HG02981 (cell line): ENCODE results near the gene GGTLC2.
"Not testable (repeated sequence)": the region's sequence is repeated elsewhere in the genome, so short reads cannot be mapped to it uniquely, and the experiment has no call there.

Experiments used
- ATAC-seq: cut with Tn5 transposase; IDR thresholded peaks from one replicate; pipeline ENCODE4 v1.9.1; 2021; ENCODE audit warnings: mild to moderate bottlenecking, moderate library complexity; ENCODE audit not compliant: unreplicated experiment

Gene GGTLC2

DNA sequence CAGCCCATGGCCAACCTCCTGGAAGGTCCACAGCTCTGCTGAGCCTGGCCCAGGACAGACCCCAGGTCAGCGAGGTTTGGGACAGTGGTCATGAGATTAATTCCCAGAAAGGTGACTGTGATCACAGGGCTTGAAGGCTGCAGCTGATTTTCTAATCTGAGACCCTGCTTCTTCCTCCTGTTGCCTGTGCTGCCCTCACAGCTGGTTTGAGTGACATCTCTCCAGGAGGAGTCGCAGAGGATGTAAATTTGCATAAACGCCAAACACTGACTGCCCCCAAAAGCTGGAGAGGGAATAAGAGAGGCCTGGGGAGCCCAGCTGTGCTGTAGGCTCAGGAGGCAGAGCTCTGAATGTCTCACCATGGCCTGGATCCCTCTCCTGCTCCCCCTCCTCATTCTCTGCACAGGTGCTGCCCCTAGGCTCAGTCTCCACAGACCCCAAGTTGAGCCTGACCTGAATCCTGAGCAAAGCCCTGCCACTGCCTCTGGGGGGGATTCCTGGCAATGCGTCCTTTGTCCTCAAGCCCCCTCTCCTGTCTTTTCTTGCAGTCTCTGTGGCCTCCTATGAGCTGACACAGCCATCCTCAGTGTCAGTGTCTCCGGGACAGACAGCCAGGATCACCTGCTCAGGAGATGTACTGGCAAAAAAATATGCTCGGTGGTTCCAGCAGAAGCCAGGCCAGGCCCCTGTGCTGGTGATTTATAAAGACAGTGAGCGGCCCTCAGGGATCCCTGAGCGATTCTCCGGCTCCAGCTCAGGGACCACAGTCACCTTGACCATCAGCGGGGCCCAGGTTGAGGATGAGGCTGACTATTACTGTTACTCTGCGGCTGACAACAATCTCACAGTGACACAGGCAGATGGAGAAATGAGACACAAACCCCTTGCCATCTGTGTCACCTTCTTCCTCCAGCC is 23.8 kb downstream of the GGTLC2 start:
- no peak for ATAC-seq

DNA sequence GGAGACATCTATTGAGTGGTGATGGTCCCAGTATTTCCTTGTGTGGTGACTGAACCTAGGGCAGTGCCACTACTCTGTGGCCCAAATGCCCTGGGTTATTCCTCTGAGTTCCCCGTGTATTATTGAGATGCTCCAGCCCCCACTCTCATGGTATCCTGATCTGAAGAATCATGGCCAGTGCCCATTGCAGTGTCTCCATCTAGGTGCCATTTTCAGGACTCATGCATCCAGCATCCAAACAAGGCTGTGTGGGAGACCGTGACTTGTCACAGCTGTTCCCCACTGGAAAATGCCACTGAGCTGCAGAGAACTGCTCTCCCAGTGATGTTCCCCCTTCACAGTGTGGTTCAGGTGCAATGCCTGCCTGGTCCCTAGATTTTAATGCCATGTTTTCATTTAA is 24.7 kb downstream of the GGTLC2 start:
- ATAC-seq: no peak

DNA sequence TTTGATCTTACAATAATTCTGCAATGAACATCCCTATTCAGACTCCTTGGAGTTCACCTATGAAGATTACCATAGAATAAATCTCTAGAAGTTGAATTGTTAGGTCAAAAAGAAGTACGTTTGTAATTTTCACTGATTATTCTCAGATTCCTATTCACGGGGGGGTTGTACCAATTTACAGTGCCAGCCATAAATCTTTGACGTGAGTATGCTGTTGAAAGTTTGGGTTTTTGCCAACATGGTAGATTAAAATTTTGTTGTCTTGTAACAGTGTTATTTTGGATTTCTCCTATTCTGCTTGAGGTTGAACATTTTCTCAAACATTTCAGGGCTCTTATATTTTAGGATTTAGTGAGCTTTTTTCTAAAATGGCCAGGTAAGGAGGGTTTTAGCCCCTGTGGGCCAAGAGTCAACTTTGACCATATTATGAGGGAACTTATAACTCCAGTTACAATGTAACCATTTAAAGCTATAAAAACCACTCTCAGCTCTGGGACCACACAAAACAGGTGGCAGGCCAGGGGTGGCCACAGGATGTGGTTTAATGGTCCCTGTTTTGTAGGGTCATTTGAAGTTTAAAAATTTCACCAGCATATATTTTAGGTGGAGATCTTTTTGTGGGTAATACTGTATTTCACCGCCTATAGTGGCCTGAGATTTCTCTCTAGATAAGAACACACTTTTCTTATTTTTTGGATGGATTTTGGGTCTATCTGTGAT is 25.8 kb downstream of the GGTLC2 start:
- ATAC-seq: no peak

DNA sequence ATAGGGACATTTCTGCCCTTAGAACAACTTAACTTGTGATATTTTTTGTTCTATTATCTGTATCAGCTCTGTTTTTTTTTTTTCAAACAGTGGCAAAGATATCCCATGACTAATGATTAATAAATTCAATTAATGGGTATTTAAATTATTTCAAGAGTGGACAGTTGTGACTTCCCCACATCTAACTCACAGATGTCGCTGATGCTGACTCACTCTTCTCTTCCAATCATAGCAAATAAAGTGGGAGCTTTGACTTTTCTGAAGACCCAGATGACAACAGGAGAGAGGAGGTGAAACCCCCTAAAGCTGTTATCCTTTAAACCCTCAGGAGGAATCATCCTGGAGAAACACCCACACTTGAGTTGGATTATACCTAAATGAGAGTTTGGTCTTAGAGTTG is 27.1 kb downstream of the GGTLC2 start:
- ATAC-seq: no peak

DNA sequence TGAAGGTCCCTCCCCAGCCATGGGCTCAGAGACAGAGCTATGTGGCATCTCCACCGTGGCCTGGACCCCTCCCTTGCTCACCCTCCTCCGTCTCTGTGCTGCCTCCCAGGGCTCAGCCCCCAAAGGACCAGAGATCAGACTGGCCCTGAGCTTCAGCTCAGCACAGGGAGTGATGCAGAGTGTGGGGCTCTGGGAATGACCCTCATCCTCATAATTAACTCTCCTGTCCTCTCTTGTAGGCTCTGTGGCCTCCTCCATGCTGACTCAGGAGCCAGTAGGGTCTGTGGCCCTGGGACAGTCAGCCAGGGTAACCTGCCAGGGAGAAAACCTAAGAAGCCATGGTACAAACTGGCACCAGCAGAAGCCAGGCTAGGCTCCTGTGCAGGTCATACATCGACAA is 28.7 kb downstream of the GGTLC2 start:
- ATAC-seq: no peak

DNA sequence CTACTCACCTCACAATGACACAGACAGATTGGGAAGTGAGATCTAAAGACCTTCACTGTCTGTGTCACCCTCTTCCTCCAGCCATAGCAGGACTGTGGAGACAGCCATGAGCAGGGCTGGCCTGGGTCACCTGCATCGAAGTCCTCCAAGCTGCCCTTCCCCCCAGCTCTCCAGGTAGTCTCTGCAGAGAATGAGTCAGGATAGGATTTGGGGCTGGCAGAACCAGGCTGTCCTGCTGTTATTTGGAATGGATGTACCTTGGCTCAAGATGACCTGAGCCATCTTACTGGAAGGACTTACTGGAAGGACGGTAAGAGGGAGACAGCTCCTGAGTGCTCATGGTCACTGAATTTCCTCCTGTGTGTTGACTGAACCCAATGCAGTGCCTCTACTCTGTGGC is 29.2 kb downstream of the GGTLC2 start:
- no peak for ATAC-seq

DNA sequence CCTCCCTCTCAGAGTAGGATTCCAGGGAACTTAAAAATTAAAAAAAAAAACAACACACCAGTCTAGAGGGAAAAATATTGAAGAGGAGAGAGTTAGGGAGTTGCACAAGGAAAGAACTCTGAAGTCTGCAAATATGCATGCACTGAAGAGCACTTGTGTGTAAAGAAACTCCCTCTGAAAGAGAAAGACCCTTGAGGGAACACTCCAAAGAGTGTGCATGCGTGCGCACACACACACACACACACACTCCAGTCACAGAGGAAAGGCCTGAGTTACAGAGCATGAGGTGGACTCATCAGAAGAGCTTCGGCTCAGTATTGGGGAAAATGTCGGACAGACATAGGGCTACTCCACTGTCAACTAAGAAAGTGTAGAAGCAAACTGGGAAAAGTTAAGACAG is 30.1 kb downstream of the GGTLC2 start:
- ATAC-seq: no peak

DNA sequence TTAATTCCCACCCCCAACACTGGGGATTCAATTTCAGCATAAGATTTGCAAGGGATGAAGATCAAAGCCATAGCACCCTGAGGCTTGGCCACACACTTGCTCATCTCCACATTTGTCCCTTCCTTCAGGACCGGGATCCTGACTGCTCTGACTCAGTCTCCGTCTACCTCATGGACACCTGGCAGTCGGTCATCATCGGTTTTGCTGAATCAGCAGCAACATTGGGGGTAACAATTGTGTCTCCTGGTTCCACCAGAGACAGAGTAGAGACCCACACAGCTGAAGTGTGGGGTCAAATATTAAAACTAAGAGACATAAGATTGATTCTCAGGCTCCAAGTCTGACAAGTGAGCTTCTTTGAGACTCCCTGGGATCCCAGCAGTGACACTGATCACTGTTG is 34.6 kb downstream of the GGTLC2 start:
- ATAC-seq: no peak

DNA sequence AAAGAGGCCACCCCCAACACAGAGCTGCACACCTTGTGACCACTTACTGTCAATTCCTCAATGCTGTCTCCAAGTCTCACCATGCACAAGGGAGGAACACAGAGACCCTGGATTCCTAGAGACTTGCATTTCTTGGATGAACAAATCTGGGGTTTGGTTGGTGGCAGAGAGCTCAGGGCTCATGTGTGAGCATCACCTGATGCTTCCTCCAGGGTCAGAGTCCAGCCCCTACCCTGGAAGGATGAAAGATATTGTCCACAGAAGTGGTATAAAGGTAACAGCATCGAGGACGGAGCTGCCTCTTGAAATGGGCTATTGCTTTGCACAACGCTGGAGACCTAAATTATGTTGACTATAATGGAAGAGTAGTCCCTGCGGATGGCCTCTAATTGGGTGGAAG is 36.0 kb downstream of the GGTLC2 start:
- ATAC-seq: no peak

DNA sequence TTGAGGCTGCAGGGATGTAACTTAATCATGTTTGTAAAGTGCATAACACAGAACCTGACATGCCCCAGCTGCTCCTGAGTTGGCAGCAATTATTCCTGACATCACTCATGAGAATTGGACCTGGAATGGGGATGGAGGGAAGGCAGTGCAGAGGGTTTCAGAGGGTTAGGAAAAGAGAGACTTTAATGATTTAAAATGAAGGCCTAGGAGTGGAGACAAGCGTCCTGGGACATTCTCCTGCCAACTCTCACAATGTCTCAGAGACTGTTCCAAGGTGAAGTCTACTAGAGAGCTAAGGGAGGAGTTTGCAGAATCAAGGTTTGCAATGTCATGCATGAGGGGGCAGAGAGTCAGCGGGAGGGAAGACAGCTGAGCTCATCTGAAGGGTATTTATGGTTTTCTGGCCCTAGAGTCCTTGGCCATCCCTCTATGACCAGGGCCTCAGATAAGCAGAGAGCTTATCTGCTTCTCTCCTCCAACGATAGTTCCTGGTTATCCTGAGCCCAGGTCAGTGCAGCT is 36.9 kb downstream of the GGTLC2 start:
- no peak for ATAC-seq

DNA sequence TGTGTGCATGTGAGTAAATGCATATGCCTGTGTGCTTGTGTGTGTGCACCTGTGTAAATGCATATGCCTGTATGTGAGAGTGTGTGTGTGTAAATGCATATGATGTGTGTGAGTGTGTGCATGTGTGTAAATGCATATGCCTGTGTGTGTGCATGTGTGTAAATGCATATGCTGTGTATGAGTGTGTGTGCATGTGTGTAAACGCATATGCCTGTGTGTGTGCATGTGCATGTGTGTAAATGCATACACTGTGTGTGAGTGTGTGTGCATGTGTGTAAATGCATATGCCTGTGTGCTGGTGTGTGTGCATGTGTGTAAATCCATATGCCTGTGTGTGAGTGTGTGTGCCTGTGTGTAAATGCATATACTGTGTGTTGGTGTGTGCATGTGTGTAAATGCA is 37.8 kb downstream of the GGTLC2 start:
- ATAC-seq: no peak

DNA sequence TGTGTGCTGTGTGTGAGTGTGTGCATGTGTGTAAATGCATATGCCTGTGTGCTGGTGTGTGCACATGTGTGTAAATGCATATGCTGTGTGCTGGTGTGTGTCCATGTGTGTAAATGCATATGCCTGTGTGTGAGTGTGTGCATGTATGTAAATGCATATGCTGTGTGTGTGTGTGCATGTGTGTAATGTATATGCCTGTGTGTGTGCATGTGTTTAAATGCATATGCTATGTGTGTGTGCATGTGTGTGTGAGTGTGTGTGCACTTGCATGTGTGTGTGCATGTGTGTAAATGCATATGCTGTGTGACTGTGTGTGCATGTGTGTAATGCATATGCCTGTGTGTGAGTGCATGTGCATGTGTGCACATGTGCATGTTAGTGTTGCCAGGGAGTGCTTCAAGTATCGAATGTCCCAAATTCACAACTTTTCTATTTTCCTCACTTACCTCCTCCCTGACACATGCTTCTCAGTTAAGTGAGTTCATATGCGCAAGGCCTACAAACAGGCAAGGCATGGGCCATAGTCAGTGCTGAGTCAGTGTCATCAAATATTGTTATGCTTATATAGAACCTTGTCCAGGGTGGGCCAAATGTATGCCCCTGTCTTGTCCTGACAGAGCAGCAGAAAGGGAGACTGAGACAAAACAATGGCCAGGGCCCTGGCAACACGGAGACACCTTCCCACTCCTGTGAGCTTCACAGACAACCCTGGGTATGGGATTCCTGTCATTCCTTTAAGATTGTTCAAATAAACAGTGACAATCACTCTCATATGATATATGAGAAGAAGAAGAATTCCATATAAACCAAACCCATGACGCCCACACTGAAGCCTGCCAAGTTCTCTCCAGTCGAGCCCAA is 38.6 kb downstream of the GGTLC2 start:
- ATAC-seq: no peak

DNA sequence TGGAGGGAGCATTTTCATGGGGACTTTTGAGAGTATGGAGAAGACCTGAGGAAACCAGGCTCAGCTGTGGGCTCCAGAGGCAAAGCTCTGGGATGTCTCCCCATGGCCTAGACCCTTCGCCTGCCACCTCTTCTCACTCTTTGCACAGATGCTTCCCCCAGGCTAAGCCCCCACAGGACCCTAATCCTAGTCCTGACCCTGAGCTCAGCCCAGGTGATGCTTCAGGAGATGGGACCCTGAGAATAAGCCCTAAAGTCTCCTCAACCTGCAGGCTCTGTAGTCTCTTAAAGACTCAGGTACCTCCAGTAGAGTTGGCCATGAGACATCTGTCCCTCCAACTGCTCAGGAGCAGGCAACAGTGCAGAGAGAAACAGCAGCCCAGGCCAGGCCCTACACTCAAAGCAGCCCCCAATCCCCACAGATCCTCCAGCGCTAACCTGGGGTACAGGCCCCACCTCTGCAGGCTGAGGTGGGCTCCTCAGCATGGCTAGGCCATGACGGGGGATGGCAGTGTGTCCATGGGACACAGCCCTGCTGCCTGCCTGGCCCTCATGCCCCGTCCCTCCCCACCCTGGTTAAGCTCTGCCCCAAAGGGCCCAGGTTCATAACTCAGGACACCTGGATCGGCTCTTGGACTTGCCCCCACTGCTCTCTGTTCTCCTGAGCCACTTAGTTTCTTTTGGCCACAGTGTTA is 39.4 kb downstream of the GGTLC2 start:
- ATAC-seq: no peak

DNA sequence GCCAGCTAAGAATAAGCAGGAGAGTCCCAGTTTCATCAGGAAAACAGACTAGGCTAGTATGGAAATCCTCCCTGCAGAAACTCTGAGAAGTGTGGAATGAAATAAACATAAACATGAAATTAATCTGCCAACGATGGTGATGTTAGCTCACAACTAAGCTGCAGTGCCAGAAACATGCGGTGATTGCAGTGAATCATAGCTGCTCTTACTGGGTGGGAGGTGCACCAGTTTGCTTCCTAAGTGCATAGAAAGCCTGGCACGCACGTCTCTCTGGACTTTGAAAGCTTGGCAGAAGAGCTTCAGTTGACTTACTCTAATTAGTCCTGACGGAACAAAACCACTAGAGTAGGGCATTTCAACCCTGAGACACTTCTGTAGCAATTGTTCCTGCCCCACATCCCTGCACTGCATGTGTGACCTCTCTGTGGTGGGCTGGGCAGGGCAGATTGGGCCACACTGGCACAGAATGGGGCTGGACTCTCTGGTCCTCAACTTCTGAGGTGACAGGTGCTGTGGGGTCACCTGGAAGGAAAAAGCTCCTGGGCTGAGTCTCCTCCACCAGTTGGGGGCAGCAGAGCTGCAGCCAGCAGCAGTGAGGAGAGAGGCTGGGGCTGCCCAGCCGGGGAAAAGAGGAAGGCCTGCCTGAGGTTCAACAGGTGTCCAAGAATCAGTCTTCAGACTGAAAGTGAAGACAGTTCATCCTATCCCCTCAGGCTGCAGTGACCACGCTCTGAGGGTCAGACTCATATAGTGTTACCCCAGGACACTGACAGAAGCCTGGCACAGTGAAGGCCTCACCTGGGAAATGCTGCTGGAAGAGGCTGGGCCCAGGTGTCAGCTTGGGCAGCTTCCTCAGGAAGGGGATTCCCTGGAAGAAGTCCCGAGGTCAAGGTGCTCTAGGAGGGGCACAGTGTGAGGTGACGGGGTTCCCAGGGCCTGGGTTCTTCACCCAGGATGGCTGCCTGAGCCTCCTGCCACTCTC is 40.5 kb downstream of the GGTLC2 start:
- ATAC-seq: no peak

DNA sequence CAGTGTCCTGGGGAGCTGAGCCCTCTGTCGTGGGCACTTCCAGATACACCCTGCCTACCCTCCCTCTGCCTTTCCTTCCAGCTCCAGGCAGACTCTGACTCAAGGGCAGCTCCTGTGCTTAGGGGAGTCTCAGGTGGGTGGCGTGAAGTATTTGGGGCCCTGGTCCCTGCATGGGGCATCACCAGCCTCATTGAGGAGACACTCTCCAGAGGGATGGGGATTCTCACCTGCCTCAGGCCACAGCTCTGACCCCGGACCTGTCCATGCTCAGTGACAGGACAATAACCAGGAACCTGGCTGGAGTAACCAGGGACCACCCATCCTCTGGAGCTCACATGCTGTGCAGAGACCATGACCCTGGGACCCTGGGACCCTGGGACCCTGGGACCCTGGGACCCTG is 41.2 kb downstream of the GGTLC2 start:
- no peak for ATAC-seq

DNA sequence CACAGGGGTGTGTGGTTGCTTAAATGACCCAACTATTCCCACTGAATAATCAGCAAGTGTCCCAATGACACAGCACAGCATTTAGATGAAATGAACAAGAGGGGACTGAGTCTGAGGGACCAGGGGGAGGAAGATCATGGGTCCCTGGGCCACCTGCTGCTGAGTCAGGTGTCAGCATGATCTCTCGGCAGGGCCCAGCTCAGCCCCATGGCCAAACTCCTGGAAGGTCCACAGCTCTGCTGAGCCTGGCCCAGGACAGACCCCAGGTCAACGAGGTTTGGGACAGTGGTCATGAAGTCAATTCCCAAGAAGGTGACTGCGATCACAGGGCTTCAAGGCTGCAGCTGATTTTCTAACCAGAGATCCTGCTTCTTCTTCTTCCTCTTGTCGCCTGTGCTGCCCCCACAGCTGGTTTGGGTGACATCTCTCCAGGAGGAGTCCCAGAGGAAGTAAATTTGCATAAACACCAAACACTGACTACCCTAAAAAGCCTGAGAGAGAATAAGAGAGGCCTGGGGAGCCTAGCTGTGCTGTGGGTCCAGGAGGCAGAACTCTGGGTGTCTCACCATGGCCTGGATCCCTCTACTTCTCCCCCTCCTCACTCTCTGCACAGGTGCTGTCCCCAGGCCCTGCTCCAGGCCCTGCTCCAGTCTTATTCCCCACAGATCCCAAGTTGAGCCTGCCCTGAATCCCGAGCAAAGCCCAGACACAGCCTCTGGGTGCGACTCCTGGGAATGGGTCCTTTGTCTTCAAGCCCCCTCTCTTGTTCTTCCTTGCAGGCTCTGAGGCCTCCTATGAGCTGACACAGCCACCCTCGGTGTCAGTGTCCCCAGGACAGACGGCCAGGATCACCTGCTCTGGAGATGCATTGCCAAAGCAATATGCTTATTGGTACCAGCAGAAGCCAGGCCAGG is 42.0 kb downstream of the GGTLC2 start:
- ATAC-seq: not testable (repeated sequence)

DNA sequence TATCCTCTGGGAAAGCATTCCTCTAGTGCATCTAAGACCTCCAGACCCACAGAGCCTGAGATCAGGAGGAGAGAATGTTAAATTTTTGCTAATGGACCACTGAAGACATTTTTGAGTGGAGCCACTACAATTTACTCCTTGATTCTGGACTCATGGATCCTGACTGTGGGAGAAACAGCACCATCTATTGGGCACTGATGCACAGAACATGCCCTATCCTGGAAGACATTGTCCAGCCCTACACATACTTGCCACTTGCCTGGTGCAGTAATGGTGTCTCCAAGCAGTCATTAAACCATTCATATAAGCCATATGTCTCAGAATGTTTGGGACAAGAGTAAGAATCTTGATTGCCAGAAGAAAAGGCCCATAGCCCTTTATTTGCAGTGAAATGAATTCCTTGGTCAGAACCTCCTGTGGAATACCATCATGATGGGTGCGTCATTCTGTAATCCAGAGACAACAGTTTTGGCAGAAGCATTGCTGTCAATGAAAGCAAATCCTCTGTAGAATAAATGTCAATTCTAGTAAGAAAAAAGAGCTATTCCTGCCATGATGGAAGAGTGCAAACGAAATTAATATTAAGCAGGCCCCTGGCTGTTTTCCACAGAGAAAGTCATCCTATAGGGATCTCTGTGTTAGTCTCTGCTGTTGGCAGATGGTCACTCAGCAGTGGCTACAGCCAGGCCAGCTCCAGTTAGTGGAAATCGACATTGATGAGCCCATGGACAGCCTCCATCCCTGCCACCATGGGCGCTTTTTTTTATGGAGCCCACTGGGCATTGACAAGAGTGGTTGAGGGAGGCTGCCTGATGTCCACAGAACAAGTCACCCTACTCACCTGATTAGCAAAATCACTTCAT is 43.5 kb downstream of the GGTLC2 start:
- no peak for ATAC-seq
